Measurements from ENCODE around the gene HS6ST2. TPM values are rescaled to one million over a fixed set of nuclear protein-coding genes. Genes with fewer than 3 reads are reported as not detected.
A peak's percentile ranks its signal among the peaks of the same experiment; 100 is the strongest.

HS6ST2 gene
- total and polyA plus RNA-seq, 11 donors: 0.05 to 0.54 (median 0.17) TPM; not detected in 3

- TF ChIP-seq CTCF (IDR thresholded peaks at IDR 0.05): no peak
- TF ChIP-seq POLR2A (IDR thresholded peaks at IDR 0.05): no peak
- H3K36me3 ChIP-seq: no peaks in the 10 kb centered on the region
- peaks cover 0 to 8% (median 0%) of the 10 kb centered on the region in 9 donors for H3K27me3 ChIP-seq
- H3K9me3 ChIP-seq: no peaks in the 10 kb centered on the region
- H3K4me1 ChIP-seq: no peaks in the 10 kb centered on the region
- ATAC-seq: no peak
- H3K27ac ChIP-seq: no peak overlapping the region
- WGBS, 4 donors: 73 to 94% (median 84%) methylated on average over 5 of the region's 5 CpGs
- intact Hi-C loops (cut with DNase I): no loop called here
- no peak for DNase-seq
- no peak overlapping the region for H3K4me3 ChIP-seq
Observed at GRCh38 chrX:132834109-132834508, 124.3 kb downstream of the HS6ST2 start.

GRCh38 chrX:132833373-132833772 is 125.1 kb downstream of the HS6ST2 start:
- WGBS, 4 donors: 40 to 61% (median 42%) methylated on average over 2 of the region's 2 CpGs
- H3K4me3 ChIP-seq: no peak overlapping the region
- no peak overlapping the region for H3K27ac ChIP-seq
- H3K27me3 ChIP-seq: peaks cover 0 to 8% (median 0%) of the 10 kb centered on the region in 9 donors
- intact Hi-C loops (cut with DNase I): no loop called here
- TF ChIP-seq POLR2A (IDR thresholded peaks at IDR 0.05): no peak
- no peak for TF ChIP-seq CTCF (IDR thresholded peaks at IDR 0.05)
- no peaks in the 10 kb centered on the region for H3K36me3 ChIP-seq
- DNase-seq: no peak
- ATAC-seq: no peak
- H3K9me3 ChIP-seq: no peaks in the 10 kb centered on the region
- no peaks in the 10 kb centered on the region for H3K4me1 ChIP-seq

GRCh38 chrX:132831336-132831973 is 127.0 kb downstream of the HS6ST2 start:
- ATAC-seq (peak in 1 of 4 donors; percentile 39), DNase-seq (no peak)
- peaks cover 0 to 7% (median 0%) of the 10 kb centered on the region in 9 donors for H3K27me3 ChIP-seq
- peak overlapping the region in 1 of 12 donors; percentile 19 for H3K27ac ChIP-seq
- H3K9me3 ChIP-seq: no peaks in the 10 kb centered on the region
- no peaks in the 10 kb centered on the region for H3K4me1 ChIP-seq
- intact Hi-C loops (cut with DNase I): no loop called here
- WGBS, 4 donors: 46 to 65% (median 59%) methylated on average over 8 of the region's 8 CpGs
- H3K4me3 ChIP-seq: no peak overlapping the region
- H3K36me3 ChIP-seq: no peaks in the 10 kb centered on the region
- TF ChIP-seq CTCF (IDR thresholded peaks at IDR 0.05) (no peak), POLR2A (IDR thresholded peaks at IDR 0.05) (no peak)

GRCh38 chrX:132822634-132823012 is 135.8 kb downstream of the HS6ST2 start:
- Histone ChIP-seq H3K4me1 (no peaks in the 10 kb centered on the region), H3K27ac (no peak overlapping the region), H3K4me3 (no peak overlapping the region), H3K36me3 (no peaks in the 10 kb centered on the region), H3K9me3 (no peaks in the 10 kb centered on the region), H3K27me3 (peaks cover 0 to 2% (median 0%) of the 10 kb centered on the region in 9 donors)
- ATAC-seq: no peak
- TF ChIP-seq POLR2A (IDR thresholded peaks at IDR 0.05): no peak
- TF ChIP-seq CTCF (IDR thresholded peaks at IDR 0.05): no peak
- no peak for DNase-seq
- intact Hi-C loops (cut with DNase I): no loop called here
- 43 to 56% (median 50%) methylated on average over 2 of the region's 2 CpGs for WGBS, 4 donors
